ENCODE data around the gene WDR55.
"Not testable (repeated sequence)": the region's sequence is repeated elsewhere in the genome, so short reads cannot be mapped to it uniquely, and the experiment has no call there.

DNA sequence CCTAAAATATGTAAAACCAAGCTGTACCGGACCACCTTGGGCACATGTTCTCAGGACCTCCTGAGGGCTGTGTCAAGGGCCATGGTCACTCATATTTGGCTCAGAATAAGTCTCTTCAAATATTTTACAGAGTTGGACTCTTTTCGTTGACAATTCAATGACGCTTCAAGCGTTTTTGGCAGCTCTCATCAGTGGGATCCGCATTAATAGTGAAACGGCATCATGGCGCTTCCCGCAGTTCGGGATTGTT lies 25.9 kb upstream of the WDR55 start:
- not testable (repeated sequence) for TF ChIP-seq EP300 (IDR thresholded peaks at IDR 0.05)
- TF ChIP-seq, protein P1, sequence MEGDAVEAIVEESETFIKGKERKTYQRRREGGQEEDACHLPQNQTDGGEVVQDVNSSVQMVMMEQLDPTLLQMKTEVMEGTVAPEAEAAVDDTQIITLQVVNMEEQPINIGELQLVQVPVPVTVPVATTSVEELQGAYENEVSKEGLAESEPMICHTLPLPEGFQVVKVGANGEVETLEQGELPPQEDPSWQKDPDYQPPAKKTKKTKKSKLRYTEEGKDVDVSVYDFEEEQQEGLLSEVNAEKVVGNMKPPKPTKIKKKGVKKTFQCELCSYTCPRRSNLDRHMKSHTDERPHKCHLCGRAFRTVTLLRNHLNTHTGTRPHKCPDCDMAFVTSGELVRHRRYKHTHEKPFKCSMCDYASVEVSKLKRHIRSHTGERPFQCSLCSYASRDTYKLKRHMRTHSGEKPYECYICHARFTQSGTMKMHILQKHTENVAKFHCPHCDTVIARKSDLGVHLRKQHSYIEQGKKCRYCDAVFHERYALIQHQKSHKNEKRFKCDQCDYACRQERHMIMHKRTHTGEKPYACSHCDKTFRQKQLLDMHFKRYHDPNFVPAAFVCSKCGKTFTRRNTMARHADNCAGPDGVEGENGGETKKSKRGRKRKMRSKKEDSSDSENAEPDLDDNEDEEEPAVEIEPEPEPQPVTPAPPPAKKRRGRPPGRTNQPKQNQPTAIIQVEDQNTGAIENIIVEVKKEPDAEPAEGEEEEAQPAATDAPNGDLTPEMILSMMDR (IDR thresholded peaks at IDR 0.05) = not testable (repeated sequence)

Data from sigmoid colon (tissue), 4 donors.